NCI-H2196 treated with DMSO at 0.1 percent for 48 hours (cell line): ENCODE data around the gene ARL14.

Experiments
- DNase-seq: peaks from one replicate; lab custom pipeline; 2025; ENCODE audit not compliant: unreplicated experiment; lab: John Stamatoyannopoulos, UW

Gene ARL14

DNA sequence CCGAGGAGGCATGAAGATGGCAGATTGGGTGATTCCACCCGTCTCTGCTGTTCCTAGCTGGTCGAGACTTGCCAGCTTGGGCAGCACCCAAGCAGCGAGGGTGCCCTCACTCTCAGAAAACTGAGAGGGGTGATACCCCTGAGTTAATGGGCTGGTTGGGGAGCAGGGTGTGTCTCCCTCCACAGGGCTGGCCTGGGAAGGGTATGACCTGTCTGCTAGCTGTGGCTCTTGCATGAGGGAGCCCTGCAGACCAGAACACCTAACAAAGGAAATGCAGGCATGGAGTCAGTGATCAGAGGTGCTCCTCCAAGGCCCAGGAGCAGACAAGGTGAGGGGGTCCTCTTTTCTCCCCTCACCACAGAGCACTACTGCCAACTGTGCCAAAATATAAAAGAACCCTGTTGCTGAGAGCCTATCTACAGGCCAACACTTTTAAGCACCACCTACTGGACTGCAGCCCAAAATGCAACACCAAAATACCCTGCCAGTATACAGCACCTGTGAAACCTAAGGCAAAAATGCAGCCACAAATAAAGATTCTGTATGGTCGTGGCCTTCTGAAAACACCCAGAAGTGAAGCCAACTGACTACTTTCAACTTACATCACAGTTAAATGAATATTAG, 43.3 kb downstream of the ARL14 start:
- DNase-seq = no peak

DNA sequence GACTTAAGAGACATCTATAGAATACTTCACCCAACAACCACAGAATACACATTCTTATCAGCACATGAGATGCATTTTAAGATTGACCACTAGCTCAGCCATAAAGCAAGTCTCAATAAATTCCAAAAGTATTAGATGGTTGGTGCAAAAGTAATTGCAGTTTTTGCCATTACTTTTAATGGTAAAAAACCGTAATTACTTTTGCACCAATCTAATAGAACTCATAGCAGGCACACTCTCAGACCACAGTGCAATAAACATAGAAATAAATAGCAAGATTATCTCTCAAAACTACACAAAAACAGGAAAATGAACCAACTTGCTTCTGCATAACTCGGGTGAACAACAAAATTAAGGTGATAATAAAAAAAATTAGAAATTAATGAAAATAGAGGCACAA, 45.4 kb downstream of the ARL14 start:
- DNase-seq = no peak

- DNase-seq = no peak
These were observed 48.4 kb downstream of the ARL14 start for GRCh38 chr3:160725338-160725737.
